ENCODE data around the gene RAB13. TPM values are rescaled to one million over a fixed set of nuclear protein-coding genes. Genes with fewer than 3 reads are reported as not detected.
A peak's percentile ranks its signal among the peaks of the same experiment; 100 is the strongest.

The RAB13 gene
- polyA plus RNA-seq, 1 experiment, result 250 TPM

- peak overlapping the region; percentile 90 for H3K4me3 ChIP-seq (ENCODE audit: low read depth, low read length)
- CTCF ChIA-PET, result interaction anchor here (1.2 kb wide), 2 partner anchors 15 to 25 kb away, joined by 3 to 5 read pairs; partner anchors contain the start of genes DENND4B and RAB13
- DNase-seq (ENCODE audit: low read depth, low spot score), result no peak
These were observed 24.7 kb downstream of the RAB13 start for GRCh38 chr1:153961421-153961820.

GRCh38 chr1:153960206-153960605, 25.9 kb downstream of the RAB13 start:
- no peaks in the 10 kb centered on the region; the same call in 1 of the 2 replicates for H3K9me3 ChIP-seq (ENCODE audit: control insufficient read depth, insufficient read depth, low read length)
- CTCF ChIA-PET, result interaction anchor here (1.7 kb wide), 1 partner anchor 13 kb away, joined by 4 read pairs; no protein-coding TSS in a partner anchor
- POLR2A ChIA-PET, result no interaction called here
- no peak overlapping the region for H3K27ac ChIP-seq (ENCODE audit: low read depth, low read length)
- no peak for DNase-seq (ENCODE audit: low read depth, low spot score)
- H3K27me3 ChIP-seq (ENCODE audit: control insufficient read depth, insufficient read depth, low read length), result no peaks in the 10 kb centered on the region
- TF ChIP-seq CTCF (IDR thresholded peaks at IDR 0.05; ENCODE audit: low read depth, low read length), result no peak
- H3K4me3 ChIP-seq (ENCODE audit: low read depth, low read length), result no peak overlapping the region

More at GRCh38 chr1:153961421-153961820, 24.7 kb downstream of the RAB13 start:
- H3K9me3 ChIP-seq (ENCODE audit: control insufficient read depth, insufficient read depth, low read length), result no peaks in the 10 kb centered on the region; the same call in 1 of the 2 replicates
- POLR2A ChIA-PET, result interaction anchor here (3.3 kb wide), 1 partner anchor 16 kb away, joined by 26 read pairs; the partner anchor contains the start of gene JTB
- H3K27ac ChIP-seq (ENCODE audit: low read depth, low read length), result no peak overlapping the region
- H3K27me3 ChIP-seq (ENCODE audit: control insufficient read depth, insufficient read depth, low read length), result no peaks in the 10 kb centered on the region
- no peak for TF ChIP-seq CTCF (IDR thresholded peaks at IDR 0.05; ENCODE audit: low read depth, low read length)

- no peaks in the 10 kb centered on the region for H3K27me3 ChIP-seq (ENCODE audit: control insufficient read depth, insufficient read depth, low read length)
- ChIA-PET CTCF (interaction anchor here (1.7 kb wide), 1 partner anchor 13 kb away, joined by 4 read pairs; no protein-coding TSS in a partner anchor), POLR2A (interaction anchor here (1.6 kb wide), 2 partner anchors 18 to 31 kb away, joined by 9 to 16 read pairs; partner anchors contain the start of genes JTB and RPS27)
- no peak for TF ChIP-seq CTCF (IDR thresholded peaks at IDR 0.05; ENCODE audit: low read depth, low read length)
- H3K9me3 ChIP-seq (ENCODE audit: control insufficient read depth, insufficient read depth, low read length), result no peaks in the 10 kb centered on the region; the same call in 1 of the 2 replicates
- no peak overlapping the region for H3K4me3 ChIP-seq (ENCODE audit: low read depth, low read length)
- no peak overlapping the region for H3K27ac ChIP-seq (ENCODE audit: low read depth, low read length)
- DNase-seq (ENCODE audit: low read depth, low spot score), result no peak
These were observed 26.7 kb downstream of the RAB13 start for GRCh38 chr1:153959454-153959853.

- TF ChIP-seq CTCF (IDR thresholded peaks at IDR 0.05; ENCODE audit: low read depth, low read length), result no peak
- H3K4me3 ChIP-seq (ENCODE audit: low read depth, low read length), result peak overlapping the region; percentile 37
- DNase-seq (ENCODE audit: low read depth, low spot score), result no peak
- POLR2A ChIA-PET, result interaction anchor here (0.7 to 2.1 kb wide), 8 partner anchors 8 to 201 kb away, joined by 3 to 19 read pairs (median 10); partner anchors contain the start of genes CREB3L4, DENND4B, JTB and RAB13
- H3K27ac ChIP-seq (ENCODE audit: low read depth, low read length), result no peak overlapping the region
- H3K27me3 ChIP-seq (ENCODE audit: control insufficient read depth, insufficient read depth, low read length), result no peaks in the 10 kb centered on the region
- CTCF ChIA-PET, result interaction anchor here (0.7 to 1.7 kb wide), 2 partner anchors 12 to 161 kb away, joined by 3 to 4 read pairs; no protein-coding TSS in a partner anchor
- no peaks in the 10 kb centered on the region; the same call in 1 of the 2 replicates for H3K9me3 ChIP-seq (ENCODE audit: control insufficient read depth, insufficient read depth, low read length)
These were observed 27.2 kb downstream of the RAB13 start for GRCh38 chr1:153958961-153959260.

All from AG04450 (cell line).